Activated CD8-positive, alpha-beta memory T cell treated with anti-CD3 and anti-CD28 coated beads for 48 hours (primary cell): ENCODE results near the gene SLC35G1.

Experiments
- DNase-seq, 3 experiments: peaks; one replicate each; pipeline ENCODE4 v3.0.0-alpha.2; 2020; ENCODE audit warnings: low read depth in 2 of 3, low spot score in 2 of 3

SLC35G1 gene

DNA sequence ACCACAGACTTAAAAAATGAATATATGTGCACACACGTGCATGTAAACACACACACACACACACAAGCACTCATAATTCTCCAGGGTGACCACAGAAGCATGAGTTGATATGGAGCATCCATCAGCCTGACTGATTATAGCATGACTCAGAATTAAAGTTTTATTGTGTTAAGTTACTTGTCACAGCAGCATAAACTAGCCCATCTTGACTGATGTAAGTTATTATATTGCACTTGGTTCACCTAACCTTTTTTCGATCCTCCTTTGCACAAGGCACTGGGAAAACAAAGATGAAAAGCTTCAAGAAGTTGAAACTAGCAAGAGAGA, 18.8 kb upstream of the SLC35G1 start:
- no peak for DNase-seq

GRCh38 chr10:93876381-93876780, 17.4 kb upstream of the SLC35G1 start:
- DNase-seq: no peak

DNA sequence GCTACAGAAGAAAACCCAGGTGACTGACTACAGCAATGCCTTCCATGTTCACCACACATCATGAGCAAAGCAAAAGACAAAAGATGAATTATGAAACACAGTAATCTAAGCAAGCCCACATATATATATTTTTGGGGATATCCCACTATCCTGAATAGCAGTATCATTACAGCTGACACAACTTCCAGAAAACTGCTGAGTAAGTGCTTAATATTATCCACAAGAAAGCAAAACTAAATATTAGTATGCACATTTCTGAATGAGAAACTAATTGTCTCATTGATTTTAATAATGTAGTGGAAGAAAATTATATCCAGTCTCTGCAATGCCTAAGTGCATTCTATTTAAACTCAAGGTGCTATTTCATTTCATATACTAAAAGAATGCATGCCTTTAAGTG, 14.5 kb upstream of the SLC35G1 start:
- no peak for DNase-seq

DNA sequence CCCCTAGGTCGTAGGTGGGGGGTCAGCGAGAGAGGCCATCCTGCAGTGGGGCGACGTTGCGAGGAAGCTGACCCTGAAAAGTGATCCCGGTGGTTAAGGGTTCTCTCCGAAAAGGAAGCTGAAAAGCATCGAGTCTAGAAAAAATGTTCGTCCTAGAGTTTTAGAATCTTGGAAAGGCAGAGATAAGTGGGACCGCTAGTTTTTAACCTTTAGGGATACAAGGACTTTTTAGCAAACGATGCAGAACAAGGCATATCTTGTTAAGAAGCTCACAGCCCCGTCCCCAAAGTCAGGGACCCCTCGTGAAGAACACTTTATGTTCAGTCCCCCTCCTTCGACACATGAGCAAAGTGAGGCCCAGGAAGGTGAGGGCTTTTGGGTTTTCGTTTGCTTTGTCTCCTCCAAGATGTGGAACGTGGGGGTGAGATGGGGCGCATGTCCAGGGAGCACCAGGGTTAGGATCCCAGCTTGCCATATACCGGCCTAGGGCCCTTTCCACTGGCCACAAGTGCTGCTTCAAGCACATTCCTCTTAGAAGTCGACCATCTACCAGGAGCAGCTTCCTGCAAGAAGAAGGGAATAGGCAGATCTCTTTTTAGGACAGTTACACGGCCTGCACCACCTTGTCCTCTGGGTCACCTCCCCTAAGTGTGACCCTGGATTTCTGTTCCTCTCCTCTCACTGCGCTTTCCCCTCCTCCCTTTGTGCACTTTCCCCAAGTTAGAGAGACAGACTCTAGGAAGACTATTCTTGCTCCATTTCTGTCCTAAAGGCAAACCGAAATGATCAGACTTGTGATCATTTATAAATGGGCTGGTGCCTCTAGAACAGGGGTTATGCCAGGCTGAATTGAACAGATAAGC, 969 bp downstream of the SLC35G1 start:
- no peak for DNase-seq

DNA sequence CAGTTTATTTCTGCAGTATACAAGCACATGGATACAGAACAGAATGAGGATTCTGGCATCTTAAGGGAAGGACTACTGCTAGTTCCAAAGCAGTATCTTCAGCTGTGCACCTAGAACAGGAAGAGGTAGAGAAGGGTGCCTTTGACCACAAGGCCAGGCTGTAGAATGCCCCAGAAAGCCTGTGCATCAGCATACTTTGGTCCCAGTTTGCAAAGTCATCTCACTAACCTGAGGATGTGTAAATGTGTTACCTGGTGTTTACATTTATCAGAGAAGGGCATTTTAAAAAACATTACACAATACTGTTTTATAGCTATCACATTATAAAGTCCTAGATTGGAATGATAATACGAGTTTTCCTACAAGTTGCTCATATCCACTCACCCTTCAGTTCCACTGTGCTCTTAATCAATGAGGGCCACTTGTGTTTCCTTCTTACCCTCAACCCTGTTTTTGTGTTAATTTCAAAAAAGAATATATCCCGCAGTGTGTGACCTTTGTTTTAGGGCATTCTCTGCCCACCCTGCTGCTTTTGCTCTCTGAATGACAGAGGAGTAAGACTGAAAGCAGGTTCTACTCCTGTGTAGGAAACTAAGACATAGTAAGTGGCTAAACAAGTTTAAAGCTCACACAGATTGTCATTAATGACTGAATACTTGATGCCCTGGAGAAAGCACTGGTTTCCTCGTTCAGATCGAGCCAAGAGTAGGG, 3.4 kb downstream of the SLC35G1 start:
- no peak for DNase-seq

- DNase-seq: no peak
Measured at GRCh38 chr10:93899109-93899508, 5.3 kb downstream of the SLC35G1 start.

- no peak for DNase-seq
Measured at GRCh38 chr10:93903051-93903450, 9.3 kb downstream of the SLC35G1 start.

DNA sequence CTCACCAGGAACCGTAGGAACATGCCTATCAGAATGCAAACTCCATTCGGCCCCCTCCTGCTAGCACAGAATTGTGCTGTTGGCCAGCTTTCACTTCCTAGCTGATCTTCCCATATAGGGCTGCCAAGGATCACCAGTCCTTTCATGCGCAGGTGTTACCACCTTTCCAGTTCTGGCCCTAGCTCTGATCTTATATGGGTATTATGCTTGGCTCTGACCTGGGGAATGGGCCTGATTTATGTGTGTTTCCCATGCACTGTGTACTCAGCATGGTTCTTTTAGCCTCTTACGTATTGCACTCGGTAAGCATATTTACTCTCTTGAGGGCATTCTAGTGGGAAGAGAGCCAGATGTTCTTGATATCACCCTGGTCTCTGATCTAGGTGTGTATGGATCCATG, 11.1 kb downstream of the SLC35G1 start:
- no peak for DNase-seq

DNA sequence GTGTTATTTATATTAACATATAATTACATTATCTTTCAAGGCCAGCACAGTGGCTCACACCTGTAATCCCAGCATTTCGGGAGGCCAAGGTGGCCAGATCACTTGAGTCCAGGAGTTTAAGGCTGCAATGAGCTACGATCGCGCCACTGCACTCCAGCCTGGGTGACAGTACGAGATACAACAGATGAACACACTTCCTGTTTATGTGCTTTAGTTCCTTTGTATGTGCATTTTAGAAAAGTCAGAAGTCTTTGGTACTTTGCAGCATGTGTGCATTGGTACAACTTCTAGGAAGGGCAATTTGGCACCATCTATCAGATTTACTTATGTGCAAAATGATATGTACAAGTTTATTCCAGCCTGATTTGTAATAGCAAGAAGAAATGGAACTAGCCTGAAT, 13.3 kb downstream of the SLC35G1 start:
- DNase-seq: no peak

DNA sequence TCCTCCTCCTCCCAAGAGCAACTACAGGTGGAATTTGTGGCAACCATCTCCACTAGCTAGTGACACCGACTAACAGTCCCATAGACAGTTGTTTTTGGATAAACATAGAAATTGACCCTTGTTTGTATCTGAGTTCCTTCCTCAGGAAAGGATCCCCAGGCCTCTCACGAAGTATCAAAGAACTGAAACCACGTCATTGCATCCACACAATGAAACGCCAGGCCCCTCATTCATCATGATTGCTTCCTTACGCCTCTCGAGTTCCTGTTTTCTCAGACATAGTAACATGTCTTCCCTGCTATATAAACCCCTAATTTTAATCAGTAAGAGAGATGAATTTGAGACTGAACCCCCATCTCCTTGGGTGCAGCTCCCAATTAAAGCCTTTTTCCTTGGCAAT, 18.1 kb downstream of the SLC35G1 start:
- DNase-seq: no peak

- DNase-seq: no peak
Measured at GRCh38 chr10:93912444-93912843, 18.7 kb downstream of the SLC35G1 start.

GRCh38 chr10:93913706-93914105, 19.9 kb downstream of the SLC35G1 start:
- DNase-seq: no peak

GRCh38 chr10:93915598-93915997, 21.8 kb downstream of the SLC35G1 start:
- no peak for DNase-seq

DNA sequence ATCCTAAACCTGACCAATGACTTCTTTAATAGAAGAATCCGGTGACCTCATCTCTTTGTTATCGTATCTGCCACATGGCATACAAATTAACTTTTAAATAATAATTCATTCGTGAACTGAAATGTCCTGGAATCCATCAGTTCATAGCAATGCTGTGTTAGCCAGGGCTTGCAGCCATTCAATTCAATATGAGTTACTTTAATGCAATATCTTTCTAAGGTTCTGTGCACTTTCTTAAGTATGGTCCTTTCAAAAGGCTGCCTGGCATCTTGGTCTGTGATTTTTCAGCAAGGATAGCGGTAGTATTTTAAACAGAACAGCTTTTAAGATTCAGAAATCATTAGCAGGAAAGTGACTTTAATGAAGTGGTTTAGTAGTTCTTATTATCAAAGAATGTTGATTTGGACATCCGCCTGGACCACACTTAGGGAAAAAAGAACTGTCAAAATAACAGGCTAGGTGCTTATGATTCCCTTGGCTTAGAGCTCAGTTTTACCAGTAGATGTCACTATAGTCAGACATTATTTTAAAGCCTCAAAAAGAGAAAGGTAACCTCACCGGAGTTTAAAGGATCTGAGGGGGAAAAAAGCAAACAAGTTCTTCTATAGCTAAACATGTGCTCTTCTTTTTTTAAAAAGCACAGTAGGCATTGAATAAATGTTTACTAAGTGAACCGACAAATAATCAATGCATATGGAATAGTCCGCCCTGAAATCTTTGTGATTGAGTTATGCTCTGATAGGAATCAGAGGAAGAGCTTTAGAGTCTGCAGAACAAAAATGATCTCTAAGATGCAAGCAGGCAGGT, 22.7 kb downstream of the SLC35G1 start:
- DNase-seq: no peak

GRCh38 chr10:93917064-93917391, 23.2 kb downstream of the SLC35G1 start:
- no peak for DNase-seq

GRCh38 chr10:93917821-93918220, 24.0 kb downstream of the SLC35G1 start:
- DNase-seq: no peak

GRCh38 chr10:93921338-93921737, 27.6 kb downstream of the SLC35G1 start:
- DNase-seq: peak in 1 of 3 experiments; percentile 1

- DNase-seq: no peak
Measured at GRCh38 chr10:93926613-93927012, 32.8 kb downstream of the SLC35G1 start.

- no peak for DNase-seq
Measured at GRCh38 chr10:93938140-93938539, 44.4 kb downstream of the SLC35G1 start.

DNA sequence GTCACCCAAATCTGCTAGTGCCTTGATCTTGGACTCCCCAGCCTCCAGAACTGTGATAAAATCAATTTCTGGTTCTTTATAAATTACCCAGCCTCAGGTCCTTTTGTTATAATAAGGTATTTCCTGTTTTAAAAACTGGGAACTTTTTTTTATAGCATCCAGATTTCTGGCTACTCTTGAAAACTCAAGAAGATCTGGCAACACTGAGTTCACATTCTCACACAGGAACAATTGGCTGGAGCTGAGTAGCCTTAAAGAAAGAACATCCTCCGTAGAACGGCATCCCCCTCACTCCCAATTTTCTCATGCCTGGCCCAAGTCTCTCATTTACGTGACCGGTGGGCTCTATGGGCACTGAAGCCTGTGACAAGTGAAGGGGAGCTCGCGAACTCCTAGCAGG, 47.1 kb downstream of the SLC35G1 start:
- no peak for DNase-seq

- no peak for DNase-seq
Measured at GRCh38 chr10:93941606-93942005, 47.8 kb downstream of the SLC35G1 start.

DNA sequence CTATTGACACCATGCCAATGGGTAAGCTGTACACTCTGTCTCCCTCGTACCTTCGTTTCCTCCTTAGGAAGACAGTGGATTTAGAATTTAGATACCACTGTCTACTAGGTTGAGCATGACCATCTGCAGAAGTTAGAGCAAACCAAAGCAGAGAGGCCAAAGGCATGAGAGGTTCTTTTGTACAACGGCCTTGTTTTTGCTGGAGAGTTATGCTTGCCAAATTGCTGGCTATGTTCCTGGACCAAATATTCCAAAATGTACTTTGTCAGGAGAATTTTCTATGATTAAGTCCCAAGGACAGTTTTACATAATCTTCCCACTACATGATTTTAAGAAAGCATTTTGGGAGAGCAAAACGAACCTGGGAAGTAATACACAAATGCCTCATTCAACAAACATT, 52.0 kb downstream of the SLC35G1 start:
- DNase-seq: no peak
